ENCODE data around the gene HFM1.
A peak's percentile ranks its signal among the peaks of the same experiment; 100 is the strongest.
"Not testable (repeated sequence)": the region's sequence is repeated elsewhere in the genome, so short reads cannot be mapped to it uniquely, and the experiment has no call there.

HFM1 gene

DNA sequence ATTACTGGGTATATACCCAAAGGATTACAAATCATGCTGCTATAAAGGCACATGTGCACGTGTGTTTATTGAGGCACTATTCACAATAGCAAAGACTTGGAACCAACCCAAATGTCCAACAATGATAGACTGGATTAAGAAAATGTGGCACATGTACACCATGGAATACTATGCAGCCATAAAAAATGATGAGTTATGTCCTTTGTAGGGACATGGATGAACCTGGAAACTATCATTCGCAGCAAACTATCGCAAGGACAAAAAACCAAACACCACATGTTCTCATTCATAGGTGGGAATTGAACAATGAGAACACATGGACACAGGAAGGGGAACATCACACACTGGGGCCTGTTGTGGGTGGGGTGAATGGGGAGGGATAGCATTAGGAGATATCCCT lies 32.4 kb downstream of the HFM1 start:
- DNase-seq: not testable (repeated sequence)

- peak; percentile 47 for DNase-seq
Observed at GRCh38 chr1:91349524-91349923, 55.1 kb downstream of the HFM1 start.

- DNase-seq: no peak
Observed at GRCh38 chr1:91346824-91347223, 57.8 kb downstream of the HFM1 start.

DNA sequence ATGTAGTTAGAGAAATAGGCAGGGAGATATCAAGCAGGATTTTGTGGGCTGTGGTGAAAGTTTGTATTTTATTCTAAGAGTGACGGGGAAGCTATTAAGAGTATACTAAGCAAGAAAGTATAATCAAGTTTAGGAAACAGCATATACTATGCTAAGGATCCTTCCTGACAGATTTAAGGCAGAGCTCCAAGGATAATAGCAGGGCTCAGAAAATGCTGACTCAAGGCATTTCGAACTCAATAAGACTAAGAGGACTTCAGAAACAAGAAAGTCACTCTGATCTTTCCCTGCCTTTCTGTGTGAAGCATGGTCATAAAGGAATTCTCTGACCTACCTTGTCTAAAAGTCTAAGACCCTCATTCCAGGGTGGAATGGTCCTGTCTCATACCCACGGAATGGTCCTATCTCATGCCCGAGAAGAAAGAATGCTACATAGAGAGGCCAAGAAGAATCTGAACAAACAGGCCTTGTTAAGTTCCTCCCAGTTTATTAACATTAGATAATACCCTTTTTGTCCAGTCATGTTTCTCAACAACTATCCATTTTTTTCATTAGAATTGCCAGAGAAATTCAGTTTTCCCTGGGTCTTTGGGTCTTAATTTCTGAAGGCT lies 59.1 kb downstream of the HFM1 start:
- DNase-seq: no peak

DNA sequence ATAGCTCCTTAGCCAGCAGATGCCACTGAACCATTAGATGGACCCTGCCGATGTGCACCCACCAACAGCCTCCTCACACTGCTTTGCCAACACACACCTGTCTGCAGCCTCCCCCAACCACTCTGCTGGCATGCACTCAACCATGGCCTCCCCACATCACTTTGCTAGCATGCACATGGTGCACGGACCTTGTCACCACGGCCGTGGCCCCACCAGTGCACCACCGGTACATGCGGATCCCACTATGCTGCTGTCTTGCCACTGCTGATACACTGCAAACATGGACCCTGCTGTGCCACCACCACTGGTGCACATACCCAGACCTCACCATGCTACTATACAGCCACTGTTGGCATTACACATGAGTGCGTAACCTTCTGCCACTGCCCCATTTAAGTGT lies 66.1 kb downstream of the HFM1 start:
- DNase-seq: no peak

DNA sequence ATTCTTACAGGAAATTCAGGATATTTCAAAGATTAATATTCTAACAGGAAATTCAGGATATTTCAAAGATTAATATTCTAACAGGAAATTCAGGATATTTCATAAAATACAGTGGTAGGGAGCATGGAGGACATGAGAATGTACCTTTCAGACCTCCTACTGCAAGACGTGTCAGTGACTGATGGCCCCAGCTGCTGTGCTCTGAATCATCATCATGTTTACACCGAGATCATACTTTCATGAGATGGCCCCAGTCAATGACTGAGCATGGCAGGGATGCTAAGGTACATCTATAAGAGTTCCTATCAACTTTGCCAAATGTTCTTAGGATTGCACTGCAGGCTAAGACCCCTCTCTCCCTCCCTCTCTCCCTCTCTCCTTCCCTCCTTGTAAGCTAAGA lies 69.0 kb downstream of the HFM1 start:
- DNase-seq: no peak

GRCh38 chr1:91334856-91335255 lies 69.8 kb downstream of the HFM1 start:
- no peak for DNase-seq

DNA sequence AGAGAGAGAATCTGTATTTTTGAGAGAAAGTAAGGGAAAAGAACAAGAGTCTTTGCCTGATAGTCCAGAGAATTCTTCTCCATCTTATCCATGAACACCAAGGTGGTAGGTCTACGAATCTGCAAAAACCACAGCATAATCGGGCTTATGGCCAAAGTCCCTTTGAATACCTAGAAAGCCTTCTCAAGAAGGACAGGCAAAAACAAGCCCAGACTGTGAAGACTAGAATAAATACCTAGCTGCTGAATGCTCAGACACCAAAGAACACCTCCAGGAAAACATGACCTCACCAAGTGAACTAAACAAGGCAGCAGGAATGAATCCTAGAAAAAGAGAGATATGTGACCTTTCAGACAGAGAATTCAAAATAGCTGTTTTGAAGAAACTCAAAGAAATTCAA lies 79.2 kb downstream of the HFM1 start:
- DNase-seq: no peak

GRCh38 chr1:91314643-91315042 lies 90.0 kb downstream of the HFM1 start:
- no peak for DNase-seq

DNA sequence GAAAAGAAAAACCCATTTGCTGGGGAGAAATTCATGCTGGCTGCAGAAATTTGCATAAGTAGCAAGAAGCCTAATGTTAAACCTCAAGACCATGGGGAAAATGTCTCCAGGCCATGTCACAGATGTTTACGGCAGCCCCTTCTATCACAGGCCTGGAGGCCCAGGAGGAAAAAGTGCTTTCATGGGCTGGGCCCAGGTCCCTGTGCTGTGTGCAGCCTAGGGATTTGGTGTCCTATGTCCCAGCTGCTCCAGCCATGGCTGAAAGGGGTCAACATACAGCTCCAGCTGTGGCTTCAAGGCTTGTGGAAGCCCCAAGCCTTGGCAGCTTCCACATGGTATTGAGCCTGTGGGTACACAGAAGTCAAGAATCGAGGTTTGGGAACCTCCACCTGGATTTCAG lies 93.0 kb downstream of the HFM1 start:
- no peak for DNase-seq

GRCh38 chr1:91308544-91308943 lies 96.1 kb downstream of the HFM1 start:
- DNase-seq: peak; percentile 61

GRCh38 chr1:91307784-91308409 lies 96.7 kb downstream of the HFM1 start:
- DNase-seq: no peak

DNA sequence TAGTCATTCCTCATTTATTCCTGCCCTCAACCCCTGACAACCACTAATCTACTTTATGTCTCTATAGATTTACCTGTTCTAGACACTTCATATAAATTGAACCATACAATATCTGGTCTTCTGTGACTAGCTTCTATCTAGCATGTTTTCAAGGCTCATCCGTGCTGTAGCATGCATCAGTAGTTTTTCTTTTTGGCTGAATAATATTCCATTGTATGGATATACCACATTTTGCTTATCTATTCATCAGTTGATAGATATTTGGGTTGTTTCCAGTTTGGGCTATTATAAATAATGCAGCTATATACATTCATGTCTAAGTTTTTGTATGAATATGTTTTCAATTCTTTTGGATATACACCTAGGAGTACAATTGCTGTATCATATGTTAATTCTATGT lies 101.5 kb downstream of the HFM1 start:
- no peak for DNase-seq

GRCh38 chr1:91288843-91289553 lies 115.6 kb downstream of the HFM1 start:
- DNase-seq: not testable (repeated sequence)

- DNase-seq: not testable (repeated sequence)
Observed at GRCh38 chr1:91286962-91287317, 117.7 kb downstream of the HFM1 start.

DNA sequence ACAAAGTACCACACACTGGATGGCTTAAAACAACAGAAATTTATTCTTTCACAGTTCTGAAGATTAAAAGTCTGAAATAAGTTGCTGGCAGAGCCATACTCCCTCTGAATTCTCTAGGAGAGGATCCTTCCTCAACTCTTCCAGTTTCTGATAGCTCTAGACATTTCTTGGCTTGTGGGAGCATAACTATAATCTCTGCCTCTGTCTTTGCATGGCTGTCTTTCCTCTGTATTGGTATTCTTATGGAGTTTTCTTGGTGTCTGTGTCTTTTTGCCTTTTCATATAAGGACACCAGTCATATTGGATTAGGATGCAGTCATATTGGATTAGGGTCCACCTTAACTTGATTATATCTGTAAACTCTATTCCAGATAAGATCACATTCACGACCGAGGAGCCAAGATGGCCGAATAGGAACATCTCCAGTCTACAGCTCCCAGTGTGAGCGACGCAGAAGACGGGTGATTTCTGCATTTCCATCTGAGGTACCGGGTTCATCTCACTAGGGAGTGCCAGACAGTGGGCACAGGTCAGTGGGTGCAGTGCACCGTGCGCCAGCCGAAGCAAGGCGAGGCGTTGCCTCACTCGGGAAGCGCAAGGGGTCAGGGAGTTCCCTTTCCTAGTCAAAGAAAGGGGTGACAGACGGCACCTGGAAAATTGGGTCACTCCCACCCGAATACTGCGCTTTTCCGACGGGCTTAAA lies 118.2 kb downstream of the HFM1 start:
- DNase-seq: not testable (repeated sequence)

GRCh38 chr1:91283421-91283726 lies 121.3 kb downstream of the HFM1 start:
- DNase-seq: no peak

DNA sequence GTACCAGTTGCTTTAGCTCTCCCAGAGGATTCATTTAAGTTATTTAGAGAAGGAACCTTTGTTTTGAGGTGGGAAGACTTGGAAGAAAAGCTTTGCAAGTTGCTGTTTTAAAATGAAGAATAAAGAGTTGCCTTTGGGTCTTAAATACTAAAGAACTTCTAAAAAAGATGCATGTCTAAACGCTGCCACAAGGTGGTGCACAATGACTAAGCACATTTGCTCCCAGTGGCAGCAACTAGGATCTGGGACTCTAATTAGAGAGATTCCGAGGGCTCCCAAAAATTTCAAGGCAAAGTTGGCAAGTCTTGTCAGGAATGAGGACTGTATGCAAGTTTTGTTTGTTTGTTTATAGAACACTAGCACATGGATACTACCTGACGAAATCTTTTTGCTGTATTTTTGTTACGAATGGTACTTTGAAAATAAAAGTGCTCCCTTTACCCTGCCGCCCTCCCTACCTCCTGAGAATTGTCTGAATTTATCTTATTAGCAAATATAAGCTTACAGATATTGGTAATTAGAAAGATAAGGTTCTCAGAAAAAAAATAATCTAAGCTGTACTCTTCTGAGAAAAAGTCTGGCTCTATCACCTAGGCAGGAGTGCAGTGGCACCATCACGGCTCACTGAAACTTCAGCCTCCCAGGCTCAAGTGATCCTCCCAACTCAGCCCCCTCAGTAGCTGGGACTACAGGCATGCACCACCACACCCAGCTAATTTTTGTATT lies 121.8 kb downstream of the HFM1 start:
- peak; percentile 82 for DNase-seq

DNA sequence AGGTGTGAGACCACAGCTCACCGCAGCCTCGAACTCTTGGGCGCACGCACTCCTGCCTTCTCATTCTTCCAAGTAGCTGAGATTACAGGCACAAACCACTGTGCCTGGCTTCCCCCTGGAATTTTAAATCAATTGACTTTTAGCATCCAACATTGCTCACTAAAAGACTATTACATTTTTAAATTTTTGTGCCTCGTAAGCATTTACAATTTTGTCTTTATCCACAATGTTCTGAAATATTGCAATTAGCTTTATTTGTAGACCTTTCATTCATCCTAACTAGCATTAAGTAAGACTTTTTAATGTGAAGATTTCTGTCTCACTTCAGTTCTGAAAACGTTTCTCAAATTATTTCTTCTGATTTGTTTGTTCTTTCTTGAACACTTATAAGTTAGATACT lies 122.9 kb downstream of the HFM1 start:
- DNase-seq: no peak

DNA sequence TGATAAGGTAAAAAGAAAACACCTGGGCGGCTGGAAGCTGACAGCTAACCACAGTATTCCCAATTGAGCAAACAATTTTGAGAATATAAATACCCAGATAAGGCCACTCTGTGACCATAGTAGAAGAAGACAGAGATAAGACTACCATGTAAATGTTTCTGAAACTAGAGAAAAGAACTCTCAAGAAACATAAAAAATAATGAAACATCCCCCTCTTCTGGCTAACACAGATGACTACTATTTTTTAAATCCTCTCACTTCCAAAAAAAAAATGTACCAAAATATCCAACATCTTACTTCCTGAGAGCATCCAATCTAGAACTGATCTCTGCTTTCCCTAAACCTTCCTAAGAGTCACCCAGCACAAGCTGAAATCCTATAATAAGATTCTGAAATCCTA lies 125.9 kb downstream of the HFM1 start:
- peak; percentile 70 for DNase-seq

DNA sequence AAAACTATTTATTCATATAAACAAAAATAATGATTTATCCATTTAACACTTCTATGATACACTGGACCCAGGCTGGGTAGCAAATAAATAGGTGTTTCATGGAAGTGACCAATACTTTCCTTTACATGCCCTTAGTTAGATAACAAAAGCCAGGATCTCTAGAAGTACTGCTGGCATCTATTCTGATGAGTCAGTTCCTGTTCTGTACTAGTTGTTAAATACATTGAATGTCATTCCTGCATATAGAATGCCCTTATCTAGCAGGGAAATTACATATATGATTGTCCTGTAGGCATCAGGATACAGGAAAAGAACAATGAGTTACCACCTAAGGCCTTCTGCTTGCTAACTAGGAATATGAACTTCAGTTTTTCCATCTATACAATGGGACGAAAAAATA lies 130.8 kb downstream of the HFM1 start:
- DNase-seq: peak; percentile 6

DNA sequence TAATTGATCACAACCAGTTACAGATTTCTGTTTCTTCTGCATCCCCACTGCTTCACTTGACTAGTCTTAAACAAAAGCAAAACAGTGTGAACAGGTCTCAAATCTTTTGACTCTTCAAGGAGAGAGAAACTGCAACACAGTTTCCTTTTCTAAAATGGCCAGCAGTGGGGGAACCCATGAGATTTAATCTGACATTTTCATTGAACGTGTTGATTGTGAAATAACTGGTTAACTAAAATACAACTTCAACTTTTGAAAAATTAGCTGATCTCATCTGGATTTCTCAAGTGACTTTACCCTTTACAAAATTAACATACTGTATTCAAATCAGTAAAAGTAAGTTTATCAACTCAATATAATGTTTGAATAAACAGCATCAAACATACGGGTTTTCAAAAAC lies 143.0 kb downstream of the HFM1 start:
- peak; percentile 51 for DNase-seq

- DNase-seq: no peak
Observed at GRCh38 chr1:91245435-91245834, 159.2 kb downstream of the HFM1 start.

All from hematopoietic multipotent progenitor cell treated with erythropoietin and hydrocortisone succinate and interleukin-3 and kit ligand, for 4 days (in vitro differentiated cells).